HG03558 (cell line): Measurements from ENCODE around the gene ZBTB42.

Experiments used
- ATAC-seq: cut with Tn5 transposase; IDR thresholded peaks from one replicate; pipeline ENCODE4 v1.9.1; 2021; ENCODE audit warnings: moderate number of reproducible peaks; ENCODE audit not compliant: unreplicated experiment; ENCODE audit errors: extremely low read depth

ZBTB42 gene

DNA sequence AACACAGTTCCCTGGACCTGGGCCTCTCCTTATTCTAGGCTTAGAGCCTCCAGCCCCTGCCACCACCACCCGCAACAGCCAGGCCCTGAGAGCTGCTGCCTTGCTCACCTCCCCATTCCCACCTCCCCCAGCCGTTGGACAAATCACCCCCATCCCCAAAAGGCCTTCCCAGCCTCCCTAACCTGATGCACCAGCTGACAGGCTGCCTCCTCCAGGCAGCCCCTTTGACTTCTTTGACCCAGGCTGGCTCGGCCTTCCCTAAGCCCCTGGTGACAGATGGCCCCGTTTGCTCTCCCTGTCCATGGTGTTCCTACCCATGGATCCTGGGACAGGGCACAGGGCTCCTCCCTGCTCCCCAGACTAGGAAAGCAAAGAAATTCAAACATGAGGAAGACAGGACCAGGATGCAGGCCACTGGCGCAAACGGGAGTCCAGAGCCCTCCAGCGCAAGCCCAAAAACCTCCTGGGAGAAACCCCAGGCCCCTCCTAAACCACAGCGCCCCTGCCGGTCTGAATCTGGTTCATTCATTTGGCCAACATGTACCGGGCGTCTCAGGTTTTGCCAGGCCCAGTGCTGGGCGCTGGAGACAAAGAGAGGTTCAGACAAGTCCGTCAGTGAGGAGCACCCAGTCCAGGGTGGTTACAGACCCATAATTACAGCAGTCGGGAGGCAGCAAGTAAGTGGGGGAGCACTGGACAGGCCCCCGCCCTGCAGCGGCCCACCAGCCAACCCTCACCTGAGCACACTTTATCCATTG lies 7.8 kb upstream of the ZBTB42 start:
- ATAC-seq = no peak

DNA sequence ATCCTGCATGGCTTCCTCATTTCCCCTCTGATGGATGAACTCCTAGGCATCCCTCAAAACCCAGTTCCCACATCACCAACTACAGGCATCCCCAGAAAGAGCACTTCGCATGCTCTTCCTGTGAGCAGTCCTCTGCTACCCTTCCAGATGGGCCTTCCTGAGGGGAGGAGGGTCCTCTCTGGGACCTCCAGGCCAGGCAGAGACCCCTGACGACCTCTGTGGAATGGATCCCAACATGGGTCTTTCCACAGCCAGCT lies 7.3 kb upstream of the ZBTB42 start:
- ATAC-seq = no peak

DNA sequence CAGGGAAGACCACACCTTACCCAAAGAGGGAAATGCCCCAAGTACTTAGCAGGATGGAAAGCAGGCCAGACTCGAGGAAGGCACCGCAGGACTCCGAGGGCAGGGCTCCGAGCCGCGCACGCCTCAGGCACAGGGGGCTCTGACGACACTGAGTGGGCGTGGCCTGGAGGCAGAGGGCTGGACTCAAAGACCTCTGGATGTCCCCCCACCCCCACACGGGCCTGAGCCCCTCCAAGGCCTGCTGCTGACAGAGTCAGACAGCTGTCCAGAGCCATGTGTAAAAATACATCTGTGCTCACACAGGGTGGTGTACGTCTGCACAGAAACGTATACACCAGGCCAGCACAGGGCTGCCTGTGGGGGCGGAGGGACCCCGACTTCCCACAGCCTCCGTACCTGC lies 6.8 kb upstream of the ZBTB42 start:
- ATAC-seq = no peak

DNA sequence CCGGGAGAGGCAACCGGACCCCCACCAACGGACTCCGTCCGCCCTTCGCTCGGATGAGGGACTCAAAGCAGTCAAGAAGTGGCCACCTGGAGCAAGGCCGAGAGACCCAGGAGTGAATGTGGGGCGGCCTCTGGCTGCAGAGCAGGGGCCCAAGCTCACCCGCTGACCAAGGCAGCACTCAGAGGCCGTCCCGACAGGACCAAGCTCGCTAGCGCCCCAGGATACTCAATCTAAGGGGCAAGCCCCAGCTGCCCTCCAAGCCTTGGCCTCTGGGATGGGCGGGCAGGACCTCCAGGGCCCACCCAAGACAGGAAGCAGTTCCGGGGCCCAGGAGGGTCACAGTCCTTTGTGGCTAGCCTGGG lies 6.3 kb upstream of the ZBTB42 start:
- ATAC-seq = no peak

DNA sequence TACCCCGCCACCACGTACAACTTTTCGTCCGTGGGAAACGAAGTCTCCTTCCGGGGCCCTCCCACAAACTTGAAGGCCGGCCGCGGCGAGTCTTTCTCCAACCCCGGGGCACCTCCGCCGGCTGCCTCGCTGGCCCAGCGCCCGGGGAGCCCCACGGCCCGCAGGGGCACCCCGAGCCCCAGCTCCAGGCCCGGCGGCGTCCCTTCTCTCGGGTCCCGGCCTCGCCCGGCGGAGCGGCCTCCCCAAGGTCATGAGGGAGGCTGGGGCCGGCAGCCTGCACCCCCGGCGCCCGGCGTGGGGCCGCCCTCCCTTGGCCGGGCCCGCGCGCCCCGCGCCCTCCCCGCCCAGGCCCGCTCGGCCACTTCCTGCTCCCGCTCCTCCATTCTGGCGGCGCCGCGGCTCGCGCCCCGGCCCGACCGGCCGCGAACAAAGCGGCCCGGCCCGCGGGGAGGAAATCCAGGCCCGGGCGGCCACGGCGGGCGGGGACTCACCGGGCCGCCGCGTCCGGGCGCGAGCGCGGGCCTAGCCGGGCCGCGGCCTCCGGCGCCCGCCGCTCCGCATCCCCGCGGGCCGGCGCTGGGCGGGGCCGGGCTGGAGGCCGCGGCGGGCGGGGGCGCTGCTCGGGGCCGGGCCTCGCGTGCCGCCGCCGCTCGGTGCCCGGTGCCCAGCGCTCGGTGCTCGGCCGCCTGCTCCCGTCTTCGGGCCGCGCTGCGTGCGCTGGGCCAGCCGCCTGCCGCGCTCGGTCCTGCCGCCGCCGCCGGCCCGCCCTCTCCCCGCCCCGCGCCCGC lies 5.7 kb upstream of the ZBTB42 start, which contains the start of gene AKT1:
Gene AKT1 (minus strand): TSS at position 756 of the 788 bp plus-strand sequence. CDS start 3,105 bp downstream, outside the sequence.
- no peak for ATAC-seq

DNA sequence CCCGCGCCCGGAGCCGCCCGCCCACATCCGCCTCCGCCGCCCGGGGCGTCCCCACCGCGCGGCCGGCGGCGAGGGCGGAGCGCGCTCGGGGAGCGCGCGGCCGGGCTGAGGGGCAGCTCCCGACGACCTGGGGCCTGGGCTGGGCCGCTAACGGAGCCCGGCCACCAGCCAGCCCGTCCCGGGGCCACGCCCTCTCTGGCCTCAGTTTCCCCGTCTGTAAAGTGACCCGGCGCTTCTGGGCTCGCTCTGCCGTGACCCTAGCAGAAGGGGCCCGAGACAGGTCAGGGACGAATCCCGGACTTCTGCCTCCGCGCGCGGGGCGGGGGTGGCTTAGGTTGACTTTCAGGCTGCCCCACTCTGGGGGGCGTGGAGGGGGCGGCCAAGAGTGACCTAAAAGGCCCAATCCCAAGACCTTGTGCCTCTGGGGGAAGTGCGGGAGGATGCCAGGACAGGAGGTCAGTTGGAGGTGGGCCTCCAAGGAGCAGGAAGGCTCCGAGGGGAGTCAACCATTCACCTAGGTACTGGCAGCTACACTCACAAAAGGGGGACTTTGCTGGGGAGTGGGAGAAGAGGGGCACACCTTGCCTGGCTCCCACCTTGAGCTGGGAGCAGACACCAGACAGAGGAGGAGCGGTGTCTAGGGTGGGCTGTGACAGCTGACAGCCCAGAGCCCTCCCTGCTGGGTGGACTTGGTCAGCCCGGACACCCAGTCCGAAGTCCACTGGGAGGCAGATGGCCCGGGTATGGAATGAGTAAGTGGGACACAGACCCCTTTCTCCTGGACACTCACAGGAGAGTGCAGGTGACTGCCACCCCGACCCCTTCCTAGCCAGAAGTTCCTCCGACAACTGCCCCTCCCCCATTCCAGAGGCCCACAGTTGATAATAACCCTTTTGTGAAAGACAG lies 4.9 kb upstream of the ZBTB42 start:
- ATAC-seq = no peak

DNA sequence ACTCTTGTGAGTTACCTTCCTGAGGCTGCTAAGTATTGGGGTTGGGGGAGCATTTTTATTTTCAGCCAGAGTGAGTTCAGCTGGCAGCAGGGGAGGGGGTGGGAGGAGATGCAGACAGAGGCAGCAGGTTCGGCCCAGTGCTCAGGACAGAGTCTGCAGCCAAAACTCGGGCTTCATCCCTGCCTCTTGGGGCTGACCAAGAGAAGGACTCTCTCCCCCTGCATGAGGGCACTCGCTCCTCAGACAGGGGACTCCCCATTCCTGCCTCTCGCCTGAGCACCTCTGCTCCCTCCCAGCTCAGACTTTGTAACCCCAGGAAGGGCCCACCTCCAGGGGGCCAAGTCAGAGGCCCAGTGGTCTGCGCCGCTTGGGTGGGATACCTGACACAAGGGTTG lies 4.2 kb upstream of the ZBTB42 start:
- ATAC-seq = no peak

DNA sequence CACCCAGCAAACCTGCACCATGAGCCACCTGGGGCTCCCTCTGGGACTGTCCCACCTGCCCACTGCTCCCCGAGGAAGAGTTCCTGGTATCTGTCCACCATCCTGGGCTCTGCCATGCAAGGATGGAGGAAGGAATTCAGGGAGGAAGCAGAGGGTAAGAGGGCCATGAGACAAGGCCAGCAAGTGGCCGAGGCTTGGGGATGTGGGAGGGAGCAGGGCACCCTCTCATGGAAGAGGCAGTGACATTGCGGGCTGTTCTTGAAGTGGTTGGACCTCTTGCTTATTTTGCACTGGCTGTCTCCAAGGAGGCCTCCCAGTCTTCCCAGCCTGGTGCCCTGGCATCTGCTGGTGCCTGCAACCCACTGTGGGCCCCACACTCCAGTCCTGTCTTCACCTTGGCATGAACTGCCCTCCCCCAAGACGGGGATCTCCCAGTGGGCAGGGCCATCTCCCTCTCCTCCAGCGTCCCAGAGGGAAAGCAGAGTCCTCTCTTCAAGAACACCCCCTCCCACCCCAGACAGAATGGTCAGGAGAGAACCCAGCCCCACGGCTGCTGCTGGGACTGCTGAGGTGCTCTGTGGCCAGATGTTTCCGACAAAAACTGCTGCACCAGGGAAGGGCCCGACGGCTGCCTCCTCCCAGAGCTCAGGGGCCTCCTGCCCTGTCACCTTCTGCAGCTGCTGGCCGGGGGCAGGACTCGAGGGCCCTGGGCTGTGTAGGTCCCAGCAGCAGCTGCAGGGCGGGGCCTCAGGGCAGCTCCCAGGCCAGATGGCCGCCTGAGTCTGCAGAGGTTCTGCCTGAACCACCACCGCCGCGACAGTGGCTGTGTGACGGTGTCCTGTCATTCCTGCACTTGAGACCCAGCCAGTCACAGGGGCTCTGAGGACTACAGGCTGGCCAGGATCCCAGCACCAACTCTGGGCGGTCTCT lies 3.5 kb upstream of the ZBTB42 start:
- no peak for ATAC-seq

DNA sequence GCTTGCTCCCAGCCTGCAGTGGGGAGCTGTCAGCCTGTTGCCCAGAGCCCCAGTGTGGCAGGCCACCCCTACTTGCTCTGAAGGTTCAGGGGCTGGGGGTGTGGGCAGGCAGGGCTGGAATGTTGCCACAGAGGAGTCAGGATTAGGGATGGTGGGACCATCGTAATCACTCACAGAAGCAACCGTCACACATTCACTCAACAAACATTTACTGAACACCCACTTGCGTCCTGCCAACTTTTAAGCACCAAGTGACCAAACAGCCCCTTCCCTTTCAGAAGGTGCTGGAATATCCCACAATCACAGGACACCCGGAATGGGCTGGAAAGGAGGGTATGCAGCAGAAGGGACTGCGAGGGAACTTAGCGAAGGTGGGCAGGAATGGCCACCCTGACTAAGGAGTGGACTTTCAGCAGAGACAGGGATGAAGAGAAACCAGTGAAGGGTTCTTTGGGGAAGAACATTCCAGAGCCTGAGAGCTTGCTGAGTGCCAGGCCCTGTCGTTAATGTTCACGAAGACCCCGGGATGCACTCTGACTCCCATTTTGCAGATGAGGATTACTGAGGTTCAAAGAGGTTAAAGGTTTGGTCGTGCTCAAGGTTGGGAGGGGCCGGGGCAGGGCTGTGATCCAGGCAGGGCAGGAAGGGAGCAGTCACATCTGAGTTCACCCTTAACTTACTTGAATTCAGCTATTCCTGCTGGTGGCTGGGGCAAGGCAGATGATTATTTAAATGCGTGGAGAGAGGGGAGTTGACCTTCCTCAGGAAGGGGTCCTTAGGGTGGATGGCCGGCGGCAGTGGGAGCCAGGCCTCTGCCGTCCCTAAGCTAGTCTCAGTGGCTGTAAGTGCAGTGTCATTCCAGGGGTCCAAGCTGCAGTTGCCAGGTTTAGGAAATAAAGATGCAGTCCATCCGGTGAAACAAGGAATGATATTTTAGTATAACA lies 2.3 kb upstream of the ZBTB42 start:
- ATAC-seq = no peak

DNA sequence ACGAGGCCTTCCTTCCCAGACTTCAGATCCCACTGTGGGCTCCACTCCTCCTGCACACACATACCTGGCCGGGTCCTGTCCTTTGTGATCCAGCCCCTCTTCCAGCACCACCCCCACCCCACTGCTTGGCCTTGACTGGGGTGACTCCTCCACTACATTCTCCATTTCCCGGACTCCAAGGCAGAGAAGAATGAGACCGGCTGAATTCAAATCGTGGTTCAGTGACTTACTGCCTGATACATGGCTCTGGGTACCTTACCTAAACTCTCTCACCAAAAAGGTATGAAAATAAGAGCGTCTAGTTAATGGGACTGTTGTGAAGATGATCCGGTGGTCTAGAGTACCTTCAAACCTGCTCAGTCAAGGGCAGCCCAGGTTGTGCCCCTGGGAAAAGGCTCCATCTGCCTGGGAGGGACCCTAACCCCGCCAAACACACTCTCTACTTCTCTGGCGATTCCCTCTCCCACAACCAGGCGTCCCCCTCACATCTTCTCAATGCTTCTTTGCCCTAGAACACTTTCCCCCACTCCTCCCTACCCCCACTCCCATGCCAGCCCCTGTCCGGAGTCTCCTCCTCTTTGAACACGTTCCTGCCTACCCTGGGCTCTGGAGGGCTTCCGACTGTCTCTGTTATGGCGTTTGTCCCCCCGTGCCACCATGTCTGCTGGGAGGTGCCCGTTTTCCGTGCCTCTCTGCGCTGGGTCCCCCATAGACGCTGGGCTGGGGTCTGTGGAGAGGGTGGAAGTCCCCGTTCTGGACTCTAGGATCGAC lies 1.5 kb upstream of the ZBTB42 start:
- no peak for ATAC-seq

DNA sequence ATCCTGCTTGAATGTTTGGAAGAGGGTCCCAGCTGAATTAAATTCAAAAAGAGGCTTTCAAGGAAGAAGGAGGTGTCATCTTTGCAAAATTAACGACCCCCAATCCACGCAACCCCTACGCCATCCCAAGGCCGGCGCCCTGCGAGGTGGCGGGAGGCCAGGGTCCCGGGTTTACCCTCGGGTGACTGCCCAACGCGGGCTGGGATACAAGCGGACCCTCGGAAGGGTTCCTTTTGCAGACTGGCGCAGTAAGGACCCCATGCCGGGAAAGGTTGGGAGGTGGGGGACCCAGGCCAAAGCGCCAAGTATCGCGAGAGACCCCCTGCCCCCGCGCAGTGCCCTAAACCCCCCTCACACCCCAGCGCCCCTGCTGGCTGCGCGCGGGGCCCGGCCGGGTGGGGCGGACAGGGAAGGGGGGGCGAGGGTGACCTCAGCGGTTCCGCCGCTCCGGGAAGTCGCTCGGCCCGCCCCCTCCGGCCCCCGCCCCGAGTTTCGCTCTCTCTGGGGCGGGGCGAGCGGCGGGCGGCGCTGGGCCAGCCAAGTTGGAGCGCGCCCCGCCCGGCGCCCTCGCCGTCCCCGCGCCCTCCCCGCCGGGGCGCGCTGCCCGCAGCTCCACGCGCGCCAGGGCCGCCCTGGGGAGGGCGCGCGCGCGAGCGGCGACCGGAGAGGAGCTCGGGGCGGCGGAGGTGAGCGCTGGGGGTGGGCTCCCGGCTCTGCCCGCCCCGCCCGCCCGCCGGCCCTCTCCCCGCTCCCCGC lies 708 bp upstream of the ZBTB42 start:
- no peak for ATAC-seq

DNA sequence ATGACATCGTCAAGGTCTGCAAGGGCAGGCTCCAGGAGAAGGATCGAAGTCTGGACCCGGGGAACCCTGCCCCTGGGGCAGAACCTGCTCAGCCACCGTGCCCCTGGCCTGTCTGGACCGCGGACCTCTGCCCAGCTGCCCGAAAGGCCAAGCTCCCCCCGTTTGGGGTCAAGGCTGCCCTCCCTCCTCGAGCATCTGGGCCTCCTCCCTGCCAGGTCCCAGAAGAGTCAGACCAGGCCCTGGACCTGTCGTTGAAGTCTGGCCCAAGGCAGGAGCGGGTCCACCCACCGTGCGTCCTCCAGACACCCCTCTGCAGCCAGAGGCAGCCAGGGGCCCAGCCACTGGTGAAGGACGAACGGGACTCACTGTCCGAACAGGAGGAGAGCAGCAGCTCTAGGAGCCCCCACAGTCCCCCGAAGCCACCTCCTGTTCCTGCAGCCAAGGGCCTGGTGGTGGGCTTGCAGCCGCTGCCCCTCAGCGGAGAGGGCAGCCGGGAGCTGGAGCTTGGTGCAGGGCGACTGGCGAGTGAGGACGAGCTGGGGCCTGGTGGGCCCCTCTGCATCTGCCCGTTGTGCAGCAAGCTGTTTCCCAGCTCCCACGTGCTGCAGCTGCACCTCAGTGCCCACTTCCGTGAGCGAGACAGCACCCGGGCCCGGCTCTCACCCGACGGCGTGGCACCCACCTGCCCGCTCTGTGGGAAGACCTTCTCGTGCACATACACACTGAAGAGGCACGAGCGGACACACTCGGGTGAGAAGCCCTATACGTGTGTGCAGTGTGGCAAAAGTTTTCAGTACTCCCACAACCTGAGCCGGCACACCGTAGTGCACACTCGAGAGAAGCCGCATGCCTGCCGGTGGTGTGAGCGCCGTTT lies 856 bp downstream of the ZBTB42 start:
- ATAC-seq = no peak

DNA sequence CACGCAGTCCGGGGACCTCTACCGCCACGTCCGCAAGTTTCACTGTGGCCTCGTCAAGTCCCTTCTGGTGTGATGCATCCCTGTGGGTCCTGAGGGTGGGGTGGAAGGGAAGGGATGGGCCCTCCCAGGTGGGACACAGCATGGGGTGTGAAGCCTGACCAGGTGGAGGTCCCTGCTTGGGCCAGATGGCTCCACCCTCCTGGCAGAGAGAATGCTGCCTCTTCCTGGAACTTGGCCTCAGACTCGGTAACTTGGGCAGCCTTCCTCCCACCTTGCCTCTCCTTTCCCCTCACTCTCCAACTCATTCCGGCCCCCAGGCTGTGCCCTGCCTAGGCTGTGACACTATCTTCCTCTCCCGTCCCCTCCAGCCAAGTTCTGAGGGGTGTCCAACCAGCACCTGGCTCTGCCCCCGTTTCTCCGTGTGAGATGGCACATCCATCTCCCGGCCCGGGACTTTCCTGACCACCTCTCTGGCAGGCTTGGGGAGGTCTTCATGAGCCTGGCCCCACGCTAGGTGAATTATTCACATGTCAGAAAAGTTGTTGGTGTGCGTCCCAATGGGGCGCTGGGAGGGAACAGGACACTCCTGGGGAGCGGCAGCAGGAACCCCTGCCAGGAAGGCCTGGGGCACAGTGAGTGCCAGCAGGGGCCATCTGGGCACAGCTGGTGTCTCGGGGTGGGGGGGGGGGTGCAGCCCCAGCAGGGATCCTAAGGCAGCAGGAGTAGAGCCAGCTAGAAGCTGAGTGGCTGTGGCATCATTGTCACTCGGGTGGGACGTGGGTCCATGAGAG lies 1.7 kb downstream of the ZBTB42 start:
- ATAC-seq = no peak

DNA sequence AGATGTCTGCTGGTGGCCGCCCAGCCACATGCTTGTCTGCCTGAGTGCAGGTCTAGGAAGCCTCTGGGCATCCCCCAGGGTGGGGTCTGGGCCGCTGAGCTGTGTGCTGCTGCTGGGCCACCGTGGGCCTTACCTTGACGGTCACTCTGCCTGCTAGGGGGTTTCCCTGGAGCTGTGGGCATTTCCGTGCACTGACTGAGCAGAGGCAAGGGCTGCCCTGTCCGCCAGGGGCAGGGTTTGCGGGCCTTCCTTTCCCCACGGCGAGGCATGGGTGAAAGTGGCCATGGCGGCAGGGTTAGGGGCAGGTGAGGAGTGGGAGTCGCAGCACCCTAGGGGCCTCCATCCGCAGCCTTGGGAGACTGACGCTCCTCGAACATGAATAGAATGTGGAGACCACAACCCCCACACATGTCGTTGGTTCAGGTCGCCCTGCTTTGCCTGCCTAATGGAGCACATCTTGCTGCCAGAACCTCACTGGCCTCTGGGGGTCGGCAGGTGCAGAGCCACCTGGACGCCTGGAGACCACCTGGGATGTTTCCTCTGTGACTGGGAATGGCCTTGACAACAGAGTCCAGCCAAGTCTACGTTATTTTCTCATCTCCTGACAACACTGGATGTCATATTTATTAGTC lies 2.5 kb downstream of the ZBTB42 start:
- no peak for ATAC-seq

DNA sequence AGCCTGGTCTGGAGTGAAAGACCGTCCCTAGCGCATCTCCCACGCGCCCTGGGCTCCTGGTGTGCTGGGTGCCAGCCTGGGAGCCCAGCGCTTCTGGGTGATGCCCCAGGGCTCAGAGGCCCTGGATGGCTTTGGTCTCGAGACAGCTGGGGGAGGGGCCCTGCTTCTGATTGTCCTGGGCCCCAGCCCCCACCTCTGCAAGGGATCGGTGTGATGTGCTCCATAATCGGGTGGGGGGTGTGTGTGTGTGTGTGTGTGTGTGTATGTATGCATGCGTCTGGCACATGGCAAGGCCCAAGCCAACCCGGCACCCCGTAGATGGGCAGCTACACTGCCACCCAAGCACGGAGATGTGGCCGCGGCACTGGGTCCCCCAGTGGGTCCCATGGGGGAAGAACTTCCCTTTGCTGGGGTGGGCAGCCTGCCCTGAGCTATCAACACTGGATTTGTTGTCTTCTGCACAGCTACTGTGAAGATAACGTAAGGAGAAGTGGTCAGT lies 3.1 kb downstream of the ZBTB42 start:
- no peak for ATAC-seq
